ENCODE measurements around the gene SOX9.
"Not testable (repeated sequence)": the region's sequence is repeated elsewhere in the genome, so short reads cannot be mapped to it uniquely, and the experiment has no call there.

SOX9 gene

DNA sequence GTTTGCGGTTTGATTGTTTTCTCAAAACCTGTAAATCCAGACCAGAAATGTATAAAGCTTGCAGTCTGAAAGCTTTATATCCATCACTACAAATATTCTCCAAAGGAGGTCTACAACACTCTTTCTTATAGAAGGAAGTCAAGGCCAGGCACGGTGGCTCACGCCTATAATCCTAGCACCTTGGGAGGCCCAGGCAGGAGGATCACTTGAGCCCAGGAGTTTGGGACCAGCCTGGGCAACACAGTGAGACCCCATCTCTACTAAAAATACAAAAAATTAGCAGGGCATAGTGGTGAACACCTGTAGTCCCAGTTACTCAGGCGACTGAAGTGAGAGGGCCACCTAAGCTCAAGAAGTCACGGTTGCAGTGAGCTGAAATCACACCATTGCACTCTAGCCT lies 8.9 kb upstream of the SOX9 start:
- DNase-seq = not testable (repeated sequence)

DNA sequence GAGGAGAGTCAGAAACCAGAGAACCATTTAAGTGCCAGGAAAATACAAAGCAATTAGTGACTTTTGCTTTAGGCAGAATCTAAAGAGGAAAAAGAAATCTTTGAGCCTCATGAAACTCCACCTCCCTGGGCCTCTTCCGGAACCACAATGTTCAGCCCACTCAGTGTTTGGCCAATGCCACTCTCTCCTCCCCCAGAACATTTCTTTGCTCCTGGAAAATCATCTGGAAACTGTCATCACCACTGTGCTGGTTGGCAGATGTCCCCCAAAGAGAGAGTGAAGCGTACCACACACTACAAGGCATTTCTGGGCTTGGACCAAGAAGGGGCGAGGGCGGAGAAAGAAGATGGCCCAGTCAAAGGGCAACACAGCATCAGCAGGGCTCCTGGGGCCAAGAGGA lies 7.1 kb upstream of the SOX9 start:
- DNase-seq = no peak

DNA sequence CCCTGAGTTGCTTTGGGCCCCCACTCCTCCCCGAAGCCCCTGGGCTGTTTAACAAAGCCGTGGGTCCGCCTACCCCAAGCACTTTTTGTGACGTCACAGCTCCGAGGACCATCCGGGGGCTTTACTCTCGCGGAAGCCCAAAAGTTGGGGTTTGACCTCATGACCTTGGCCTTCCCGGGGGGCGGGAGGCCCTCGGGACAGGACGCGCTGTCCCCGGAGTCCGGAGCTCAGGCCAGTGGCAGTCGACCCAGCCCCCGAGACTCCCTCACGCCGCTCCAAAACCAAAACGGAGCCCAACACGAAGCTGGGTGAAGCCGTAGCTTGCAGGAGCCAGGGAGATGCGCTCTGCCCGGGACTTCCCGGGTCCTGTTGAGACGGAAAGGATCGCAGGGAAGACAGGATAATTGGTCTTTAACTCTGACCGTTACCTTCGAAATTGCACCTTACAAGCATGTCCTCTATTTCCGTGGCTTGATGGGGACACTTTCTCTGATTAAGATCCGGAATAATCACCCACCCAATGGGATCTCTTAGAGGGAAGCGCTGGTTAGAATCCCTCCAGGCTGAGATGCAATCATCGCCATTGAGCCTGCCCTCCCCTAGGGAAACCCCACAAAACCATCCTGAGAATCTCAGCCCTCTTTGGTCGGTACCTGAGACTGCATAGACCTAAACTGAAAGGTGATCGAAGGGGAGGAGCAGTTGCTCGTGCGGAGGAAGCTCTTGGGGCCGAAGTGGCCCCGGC lies 4.9 kb upstream of the SOX9 start:
- no peak for DNase-seq

DNA sequence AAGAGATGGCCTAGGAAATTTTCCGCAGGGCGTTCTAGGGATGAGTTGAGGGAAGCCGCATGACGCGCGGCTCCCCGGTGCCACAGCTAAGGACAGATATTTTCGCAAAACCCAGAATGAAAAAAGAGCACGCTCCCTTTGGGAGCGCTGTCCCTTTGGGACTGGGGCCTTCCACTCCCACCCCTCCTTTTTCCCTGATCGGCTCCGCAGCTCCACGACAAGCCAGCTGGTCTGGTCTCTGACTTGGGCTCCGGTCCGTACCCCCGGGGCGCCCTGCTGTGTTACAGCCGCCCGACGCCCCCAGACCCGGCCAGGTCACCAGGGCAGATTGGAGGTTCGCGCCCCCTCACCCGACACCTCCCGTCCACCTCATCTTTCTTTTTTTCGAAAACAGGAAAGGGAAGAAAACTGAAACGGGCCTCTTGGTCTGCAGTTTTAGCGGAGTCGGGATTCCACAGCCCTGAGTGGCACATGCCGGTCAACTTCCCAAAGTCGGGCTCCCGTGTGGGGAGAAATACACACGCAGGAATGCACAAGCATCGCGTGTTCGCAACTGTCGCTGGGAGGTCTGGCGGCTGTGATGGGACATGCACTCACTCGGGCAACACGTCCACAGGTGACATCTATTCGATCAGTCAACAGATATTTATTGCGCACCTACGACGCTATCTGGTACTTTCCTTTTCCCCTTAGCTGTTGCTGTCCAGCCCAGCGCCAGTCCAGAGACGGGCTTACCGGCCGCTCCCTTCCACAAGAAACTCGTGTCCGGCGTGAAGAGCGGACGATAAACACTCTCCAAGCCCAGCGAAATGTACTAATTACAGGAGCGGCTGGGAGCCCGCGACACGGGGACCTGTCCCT lies 3.9 kb upstream of the SOX9 start:
- DNase-seq = no peak

DNA sequence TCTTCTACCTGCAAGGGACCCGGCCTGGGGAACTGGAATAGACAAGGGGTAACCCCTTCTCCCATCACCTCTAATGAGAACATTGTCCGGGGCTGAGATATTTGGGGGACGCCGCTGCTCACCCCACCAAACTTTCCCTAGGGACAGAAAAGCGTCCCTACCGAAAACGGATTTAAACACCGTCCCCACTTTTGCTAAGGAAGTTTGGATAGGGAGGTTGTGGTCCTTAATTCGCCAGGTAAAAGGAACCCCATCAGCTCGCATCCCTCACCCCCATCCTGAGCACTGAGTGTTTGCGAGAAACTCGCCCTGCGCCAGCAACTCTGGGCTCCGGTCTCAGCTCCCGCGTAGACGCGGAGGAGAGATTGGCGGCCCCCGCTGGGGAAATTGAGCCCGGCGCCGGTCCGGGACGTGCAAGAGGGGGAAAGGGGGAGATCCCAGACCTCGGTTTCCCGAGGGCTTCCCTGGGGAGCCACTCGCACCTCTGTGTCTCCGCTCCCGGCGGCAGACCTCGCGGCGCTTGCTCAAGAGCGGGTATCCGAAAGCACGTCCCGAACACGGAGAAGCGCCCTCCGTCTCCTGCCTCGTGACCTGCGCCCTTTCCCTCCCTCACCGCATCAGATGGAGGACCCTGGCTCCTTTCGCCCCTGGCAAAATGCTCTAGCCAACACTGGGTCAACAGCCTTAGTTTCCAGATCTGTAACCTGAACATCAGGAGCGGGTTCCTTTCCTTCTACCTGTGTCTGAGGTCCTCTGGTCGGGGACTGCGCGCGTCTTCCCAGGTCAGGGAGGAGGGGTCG lies 3.1 kb upstream of the SOX9 start:
- no peak for DNase-seq

DNA sequence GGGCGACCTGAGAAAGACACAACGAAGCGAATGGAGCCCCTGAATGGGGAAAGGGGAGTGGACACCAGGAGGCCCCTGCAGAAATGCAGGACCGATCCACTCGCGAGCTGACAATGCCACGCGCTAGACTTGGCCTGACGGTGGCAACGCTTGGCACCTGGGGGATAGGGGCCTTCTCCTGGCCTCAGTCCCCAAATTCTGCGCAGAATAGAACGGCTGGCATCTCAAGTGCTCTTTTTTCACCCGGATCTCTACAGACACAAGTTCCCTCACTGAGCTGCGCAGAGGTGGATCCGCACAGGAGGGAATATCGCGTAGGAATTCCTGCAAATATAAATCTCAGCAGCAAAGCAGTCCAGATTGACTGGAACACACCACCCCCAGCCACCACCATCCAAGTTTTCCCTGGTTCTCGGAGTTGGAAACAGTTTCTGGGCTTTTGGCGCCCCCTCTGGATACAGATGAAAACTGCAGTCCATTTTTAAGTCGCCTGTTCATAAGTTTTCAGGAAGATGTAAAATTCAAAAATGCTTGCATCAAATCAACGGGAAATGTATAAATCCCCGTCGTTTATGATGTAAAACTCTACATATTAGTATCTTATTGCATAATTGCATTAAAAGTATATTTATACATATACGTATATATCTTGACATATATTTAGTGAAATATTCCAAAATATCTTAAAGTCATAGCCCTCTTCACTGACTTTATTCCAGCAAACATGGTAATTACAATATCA lies 2.3 kb upstream of the SOX9 start:
- DNase-seq = no peak

DNA sequence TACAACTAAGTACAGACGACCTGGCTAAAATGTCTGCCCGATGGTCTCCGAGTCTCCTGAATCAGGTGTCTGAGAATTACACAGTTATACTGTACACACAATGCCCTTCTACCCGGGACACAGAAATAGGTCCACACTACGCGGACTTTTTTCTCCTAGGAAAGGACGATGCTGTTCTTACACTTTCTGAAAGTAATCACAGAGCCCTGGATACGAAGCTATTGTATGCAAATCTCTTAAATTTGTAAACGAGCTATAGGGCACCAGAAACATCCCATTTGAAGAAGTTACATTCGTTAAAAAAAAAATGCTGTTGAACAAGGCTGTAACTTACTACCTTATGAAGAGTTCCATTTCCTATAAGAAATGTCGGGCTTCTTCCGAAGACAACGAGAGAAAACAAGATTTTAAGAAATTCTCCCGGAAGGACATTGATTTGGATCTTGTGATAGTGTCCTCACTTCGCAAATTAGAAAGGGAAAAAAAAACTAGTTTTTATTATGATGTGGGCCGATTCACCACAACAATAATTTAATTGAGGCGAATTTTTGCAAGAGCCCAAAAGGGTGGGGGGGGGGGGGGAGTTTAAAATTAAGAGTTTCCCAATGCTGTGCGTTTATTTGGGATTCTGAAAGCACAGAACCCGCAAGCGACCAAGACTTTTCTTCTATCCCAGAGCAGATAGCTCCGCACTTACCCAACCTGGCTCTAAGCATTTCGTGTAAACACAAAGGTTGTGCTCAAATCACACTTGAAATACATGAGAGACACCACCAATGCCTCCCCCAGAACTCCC lies 1.5 kb upstream of the SOX9 start:
- DNase-seq = no peak

DNA sequence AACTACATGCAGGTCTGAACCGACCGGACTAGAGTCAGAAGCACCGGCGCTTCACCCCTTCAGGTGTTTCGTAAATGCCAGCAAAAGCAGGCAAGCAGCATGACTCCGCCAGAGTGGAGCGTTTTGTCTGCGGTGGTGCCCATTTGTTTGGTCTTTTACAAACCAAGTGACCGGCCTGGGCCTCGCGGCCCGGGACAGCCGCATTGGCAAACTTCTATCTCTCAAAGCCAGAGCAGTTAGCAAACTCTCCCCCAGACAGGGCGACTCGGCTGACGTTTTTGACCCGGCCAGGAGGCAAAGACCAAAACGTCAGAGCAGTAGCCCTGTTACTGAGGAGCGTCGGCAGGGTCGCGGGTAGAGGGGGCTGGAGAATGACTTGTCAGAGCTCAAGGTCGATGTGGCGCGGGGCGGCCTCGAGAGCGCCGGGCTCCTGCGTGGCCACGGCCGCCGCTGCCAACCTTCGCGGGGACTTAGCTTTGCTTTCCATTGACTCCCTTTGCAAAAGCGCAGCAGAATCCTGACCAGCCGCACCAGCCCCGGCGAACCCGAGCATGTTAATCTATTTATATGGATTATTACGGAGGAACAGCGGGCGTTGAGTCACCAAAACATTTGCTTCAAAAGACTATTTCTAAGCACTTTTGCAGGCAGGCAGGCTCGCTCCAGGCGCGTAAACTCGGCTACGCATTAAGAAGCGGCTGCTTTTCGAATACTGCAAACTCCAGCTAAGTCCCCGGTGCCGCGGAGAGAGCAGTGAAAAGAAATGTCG lies 763 bp upstream of the SOX9 start:
- no peak for DNase-seq

DNA sequence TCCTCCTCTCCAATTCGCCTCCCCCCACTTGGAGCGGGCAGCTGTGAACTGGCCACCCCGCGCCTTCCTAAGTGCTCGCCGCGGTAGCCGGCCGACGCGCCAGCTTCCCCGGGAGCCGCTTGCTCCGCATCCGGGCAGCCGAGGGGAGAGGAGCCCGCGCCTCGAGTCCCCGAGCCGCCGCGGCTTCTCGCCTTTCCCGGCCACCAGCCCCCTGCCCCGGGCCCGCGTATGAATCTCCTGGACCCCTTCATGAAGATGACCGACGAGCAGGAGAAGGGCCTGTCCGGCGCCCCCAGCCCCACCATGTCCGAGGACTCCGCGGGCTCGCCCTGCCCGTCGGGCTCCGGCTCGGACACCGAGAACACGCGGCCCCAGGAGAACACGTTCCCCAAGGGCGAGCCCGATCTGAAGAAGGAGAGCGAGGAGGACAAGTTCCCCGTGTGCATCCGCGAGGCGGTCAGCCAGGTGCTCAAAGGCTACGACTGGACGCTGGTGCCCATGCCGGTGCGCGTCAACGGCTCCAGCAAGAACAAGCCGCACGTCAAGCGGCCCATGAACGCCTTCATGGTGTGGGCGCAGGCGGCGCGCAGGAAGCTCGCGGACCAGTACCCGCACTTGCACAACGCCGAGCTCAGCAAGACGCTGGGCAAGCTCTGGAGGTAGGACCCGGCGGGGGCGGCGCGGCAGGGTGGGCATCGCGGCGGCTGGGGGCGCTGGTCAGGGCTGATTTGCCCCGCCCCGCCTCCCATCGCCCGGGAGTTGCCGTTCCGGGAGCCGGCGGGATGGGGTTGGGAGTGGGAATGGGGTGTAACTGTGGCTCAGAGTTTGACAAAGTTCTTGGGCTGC lies 567 bp downstream of the SOX9 start:
- no peak for DNase-seq

DNA sequence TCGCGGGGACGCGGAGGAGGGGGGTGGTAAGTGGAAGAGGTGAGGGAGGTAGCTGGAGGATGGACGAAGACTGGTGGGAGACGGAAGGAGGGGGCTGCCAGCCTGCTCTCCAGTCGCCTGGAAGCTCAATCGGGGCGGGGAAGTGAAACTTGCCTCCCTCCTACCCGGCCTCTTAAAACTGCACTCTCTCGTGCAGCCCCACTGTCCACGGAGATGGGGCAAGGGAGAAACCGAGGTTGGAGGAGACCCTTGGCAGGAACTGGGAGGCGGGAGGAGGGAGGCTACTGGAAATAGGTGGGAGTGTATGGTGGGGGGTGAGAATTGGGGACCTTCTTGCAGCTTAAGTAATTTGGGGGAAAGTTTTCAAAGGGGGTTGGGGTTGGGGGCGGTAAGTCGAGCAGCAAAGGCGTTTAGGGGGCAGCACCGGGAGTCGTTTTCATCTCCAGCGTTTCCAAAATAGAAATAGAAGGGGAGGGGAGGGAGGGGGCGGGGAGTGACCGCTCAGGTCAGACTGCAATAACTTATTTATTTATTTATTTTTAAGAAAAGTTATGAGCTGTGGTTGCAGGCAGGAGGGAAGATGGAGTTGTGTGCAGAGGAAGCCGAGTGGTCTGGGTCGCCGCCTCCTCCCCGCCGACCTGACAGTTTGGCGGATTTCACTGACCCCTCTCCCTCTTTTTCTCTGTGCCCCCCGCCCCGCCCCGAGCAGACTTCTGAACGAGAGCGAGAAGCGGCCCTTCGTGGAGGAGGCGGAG lies 1.4 kb downstream of the SOX9 start:
- no peak for DNase-seq

DNA sequence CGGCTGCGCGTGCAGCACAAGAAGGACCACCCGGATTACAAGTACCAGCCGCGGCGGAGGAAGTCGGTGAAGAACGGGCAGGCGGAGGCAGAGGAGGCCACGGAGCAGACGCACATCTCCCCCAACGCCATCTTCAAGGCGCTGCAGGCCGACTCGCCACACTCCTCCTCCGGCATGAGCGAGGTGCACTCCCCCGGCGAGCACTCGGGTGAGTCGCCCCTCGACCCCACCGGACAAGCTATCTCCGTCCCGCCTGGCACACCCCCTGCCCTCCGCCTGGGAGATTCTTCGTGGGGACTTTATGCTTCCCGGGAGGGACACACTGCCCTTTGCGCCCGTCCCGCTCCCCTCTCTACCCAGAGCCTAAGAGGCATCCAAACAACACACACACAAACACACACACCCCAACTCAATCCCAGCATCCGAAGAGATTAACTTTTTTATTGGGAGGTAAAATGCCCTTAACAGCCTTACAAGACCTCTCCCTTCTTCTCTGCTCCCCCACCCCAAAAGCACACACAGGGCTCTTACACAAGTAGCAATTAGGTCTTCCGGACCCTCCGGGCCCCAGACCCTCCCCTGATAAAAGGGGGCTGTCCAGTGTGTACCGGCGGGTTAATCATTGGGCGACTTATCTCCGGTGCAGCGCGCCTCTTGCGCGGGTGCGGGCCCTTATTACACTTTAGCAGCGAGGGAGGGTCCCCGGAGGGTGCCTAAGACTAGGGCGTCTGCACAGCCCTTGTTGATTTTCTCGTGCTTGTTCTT lies 2.1 kb downstream of the SOX9 start:
- DNase-seq = no peak

DNA sequence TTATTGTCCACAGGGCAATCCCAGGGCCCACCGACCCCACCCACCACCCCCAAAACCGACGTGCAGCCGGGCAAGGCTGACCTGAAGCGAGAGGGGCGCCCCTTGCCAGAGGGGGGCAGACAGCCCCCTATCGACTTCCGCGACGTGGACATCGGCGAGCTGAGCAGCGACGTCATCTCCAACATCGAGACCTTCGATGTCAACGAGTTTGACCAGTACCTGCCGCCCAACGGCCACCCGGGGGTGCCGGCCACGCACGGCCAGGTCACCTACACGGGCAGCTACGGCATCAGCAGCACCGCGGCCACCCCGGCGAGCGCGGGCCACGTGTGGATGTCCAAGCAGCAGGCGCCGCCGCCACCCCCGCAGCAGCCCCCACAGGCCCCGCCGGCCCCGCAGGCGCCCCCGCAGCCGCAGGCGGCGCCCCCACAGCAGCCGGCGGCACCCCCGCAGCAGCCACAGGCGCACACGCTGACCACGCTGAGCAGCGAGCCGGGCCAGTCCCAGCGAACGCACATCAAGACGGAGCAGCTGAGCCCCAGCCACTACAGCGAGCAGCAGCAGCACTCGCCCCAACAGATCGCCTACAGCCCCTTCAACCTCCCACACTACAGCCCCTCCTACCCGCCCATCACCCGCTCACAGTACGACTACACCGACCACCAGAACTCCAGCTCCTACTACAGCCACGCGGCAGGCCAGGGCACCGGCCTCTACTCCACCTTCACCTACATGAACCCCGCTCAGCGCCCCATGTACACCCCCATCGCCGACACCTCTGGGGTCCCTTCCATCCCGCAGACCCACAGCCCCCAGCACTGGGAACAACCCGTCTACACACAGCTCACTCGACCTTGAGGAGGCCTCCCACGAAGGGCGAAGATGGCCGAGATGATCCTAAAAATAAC lies 3.0 kb downstream of the SOX9 start:
- no peak for DNase-seq

DNA sequence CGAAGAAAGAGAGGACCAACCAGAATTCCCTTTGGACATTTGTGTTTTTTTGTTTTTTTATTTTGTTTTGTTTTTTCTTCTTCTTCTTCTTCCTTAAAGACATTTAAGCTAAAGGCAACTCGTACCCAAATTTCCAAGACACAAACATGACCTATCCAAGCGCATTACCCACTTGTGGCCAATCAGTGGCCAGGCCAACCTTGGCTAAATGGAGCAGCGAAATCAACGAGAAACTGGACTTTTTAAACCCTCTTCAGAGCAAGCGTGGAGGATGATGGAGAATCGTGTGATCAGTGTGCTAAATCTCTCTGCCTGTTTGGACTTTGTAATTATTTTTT lies 3.6 kb downstream of the SOX9 start:
- no peak for DNase-seq

DNA sequence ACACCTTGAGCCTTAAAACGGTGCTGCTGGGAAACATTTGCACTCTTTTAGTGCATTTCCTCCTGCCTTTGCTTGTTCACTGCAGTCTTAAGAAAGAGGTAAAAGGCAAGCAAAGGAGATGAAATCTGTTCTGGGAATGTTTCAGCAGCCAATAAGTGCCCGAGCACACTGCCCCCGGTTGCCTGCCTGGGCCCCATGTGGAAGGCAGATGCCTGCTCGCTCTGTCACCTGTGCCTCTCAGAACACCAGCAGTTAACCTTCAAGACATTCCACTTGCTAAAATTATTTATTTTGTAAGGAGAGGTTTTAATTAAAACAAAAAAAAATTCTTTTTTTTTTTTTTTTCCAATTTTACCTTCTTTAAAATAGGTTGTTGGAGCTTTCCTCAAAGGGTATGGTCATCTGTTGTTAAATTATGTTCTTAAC lies 4.4 kb downstream of the SOX9 start:
- DNase-seq = no peak

DNA sequence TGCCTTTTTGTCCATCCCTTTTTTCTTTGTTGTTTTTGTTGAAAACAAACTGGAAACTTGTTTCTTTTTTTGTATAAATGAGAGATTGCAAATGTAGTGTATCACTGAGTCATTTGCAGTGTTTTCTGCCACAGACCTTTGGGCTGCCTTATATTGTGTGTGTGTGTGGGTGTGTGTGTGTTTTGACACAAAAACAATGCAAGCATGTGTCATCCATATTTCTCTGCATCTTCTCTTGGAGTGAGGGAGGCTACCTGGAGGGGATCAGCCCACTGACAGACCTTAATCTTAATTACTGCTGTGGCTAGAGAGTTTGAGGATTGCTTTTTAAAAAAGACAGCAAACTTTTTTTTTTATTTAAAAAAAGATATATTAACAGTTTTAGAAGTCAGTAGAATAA lies 4.9 kb downstream of the SOX9 start:
- no peak for DNase-seq

DNA sequence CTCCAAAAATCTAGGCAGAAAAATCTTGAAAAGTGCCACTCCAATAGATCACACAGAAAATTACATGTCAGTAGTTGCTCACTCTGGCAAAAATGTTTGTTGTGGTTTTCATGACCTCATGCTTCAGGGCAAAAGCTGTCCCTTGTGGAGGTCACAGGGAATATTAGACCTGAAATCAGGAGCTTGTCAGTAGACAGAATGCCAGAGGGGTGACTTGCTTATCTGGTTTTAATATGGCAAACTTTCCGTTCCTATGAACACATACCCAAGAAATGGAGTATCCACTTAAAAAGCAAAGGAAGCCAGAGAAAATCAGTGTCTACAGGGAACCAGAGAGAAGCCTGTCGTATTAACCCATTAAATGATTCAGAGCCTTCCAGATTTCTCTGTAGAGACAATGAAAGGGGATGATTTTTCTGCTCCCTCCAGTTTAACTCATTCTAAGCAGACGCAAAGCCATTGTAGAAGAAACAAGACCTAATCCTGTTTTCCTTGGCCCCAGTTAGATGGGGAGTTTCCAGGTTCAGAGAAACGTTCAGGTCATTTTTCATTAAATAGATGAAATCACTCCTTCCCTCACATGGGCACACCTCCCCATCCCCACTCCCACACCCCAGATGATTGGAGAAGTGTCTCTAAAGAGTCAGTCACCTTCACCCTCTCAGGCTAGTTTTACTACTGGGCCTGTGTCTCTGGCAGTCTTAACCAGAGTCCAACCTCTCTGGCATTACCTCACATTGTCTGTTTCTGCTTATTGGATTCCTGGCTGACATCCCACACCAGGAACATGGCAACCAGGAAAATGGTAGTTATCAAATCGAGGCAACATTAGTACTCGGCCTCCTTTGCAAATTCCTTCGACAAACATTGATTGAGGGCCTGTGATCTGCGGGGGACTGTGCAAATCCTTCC lies 6.0 kb downstream of the SOX9 start:
- no peak for DNase-seq

Data from activated CD4-positive, alpha-beta T cell treated with anti-CD3 and anti-CD28 coated beads, Interleukin-2, amount 50 U/mL, for 4 hours (primary cell).